PC-3 (cell line): ENCODE data around the gene ANKFN1.

ENCODE experiments used
- EZH2phosphoT487 ChIP-seq: fragments of 300-600 bp; sonication (generic); IDR thresholded peaks from 2 replicates; pipeline ENCODE4 v1.6.1; 2018; ENCODE audit warnings: mild to moderate bottlenecking, antibody characterized with exemption, low read length, borderline replicate concordance
- TF ChIP-seq, protein P1 (sequence below): fragments of 300-600 bp; sonication (generic); conservative IDR thresholded peaks from 2 replicates; pipeline ENCODE4 v1.5.1; 2017; ENCODE audit warnings: antibody characterized with exemption, low read depth, mild to moderate bottlenecking, low read length

DNA sequence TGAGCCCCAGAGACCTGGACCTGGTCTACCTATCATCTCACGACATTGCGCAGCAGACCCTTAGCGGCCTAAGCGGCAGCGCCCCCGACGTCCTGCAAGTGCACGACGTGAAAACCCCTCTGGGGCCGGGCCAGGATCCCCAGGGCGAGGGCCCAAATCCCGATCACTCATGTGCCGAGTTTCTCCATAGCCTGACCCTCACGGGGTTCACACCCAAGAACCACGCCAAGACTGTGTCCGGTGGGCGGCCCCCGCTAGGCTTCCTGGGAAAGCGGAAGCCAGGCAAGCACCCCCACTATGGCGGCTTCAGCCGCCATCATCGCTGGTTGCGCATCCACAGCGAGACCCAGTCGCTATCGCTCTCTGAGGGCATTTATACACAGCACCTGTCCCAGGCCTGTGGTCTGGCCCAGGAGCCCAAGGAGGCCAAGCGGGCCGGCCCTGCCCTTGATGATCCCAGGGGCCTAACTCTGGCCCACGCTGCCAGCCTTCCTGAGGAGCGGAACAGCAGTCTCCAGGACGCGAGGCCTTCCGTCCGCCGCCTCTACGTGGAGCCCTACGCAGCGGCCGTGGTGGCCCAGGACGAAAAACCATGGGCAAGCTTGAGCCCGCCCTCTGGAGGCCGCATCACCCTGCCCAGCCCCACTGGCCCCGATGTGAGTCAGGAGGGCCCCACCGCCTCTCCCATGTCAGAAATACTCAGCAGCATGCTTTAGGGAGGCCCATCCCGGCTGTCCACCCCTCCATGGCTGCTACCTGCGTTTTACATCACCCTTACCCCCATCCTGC, 357.5 kb downstream of the ANKFN1 start:
- TF ChIP-seq, protein P1, sequence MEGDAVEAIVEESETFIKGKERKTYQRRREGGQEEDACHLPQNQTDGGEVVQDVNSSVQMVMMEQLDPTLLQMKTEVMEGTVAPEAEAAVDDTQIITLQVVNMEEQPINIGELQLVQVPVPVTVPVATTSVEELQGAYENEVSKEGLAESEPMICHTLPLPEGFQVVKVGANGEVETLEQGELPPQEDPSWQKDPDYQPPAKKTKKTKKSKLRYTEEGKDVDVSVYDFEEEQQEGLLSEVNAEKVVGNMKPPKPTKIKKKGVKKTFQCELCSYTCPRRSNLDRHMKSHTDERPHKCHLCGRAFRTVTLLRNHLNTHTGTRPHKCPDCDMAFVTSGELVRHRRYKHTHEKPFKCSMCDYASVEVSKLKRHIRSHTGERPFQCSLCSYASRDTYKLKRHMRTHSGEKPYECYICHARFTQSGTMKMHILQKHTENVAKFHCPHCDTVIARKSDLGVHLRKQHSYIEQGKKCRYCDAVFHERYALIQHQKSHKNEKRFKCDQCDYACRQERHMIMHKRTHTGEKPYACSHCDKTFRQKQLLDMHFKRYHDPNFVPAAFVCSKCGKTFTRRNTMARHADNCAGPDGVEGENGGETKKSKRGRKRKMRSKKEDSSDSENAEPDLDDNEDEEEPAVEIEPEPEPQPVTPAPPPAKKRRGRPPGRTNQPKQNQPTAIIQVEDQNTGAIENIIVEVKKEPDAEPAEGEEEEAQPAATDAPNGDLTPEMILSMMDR: no peak
- TF ChIP-seq EZH2phosphoT487: no peak
